ENCODE results near the gene JADE3.

DNA sequence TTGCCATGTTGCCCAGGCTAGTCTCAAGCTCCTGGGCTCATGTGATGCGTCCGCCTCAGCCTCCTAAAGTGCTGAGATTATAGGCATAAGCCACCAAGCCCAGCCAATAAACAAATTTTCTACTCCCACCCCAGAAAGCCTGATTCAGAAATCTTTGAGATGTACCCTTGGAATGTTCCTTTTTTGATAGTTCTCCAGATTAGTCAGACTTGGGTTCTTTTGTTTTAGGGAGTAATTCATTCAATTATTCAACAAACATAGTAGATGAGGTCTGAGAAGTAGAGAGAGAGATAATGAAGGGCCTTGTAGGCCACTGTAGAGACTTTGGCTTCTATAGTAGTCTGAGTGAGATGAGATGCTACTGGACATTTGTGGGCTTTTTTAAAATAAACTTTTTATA lies 47.6 kb upstream of the JADE3 start:
- TF ChIP-seq YY1 (IDR thresholded peaks at IDR 0.05; ENCODE audit: insufficient read depth, insufficient read length), result no peak
- TF ChIP-seq ZNF274 (IDR thresholded peaks at IDR 0.05; ENCODE audit: low read depth, low read length), result no peak
